ENCODE data around the gene RPH3AL.

Gene RPH3AL

GRCh38 chr17:351449-351738 is 1.2 kb downstream of the RPH3AL start:
- no peak for DNase-seq

- peak; percentile 76 for DNase-seq
Measured at GRCh38 chr17:350706-351448, 1.7 kb downstream of the RPH3AL start.

- DNase-seq, result peak; percentile 28
Measured at GRCh38 chr17:349666-350065, 2.9 kb downstream of the RPH3AL start.

- DNase-seq, result peak; percentile 52
Measured at GRCh38 chr17:348692-349425, 3.7 kb downstream of the RPH3AL start.

DNA sequence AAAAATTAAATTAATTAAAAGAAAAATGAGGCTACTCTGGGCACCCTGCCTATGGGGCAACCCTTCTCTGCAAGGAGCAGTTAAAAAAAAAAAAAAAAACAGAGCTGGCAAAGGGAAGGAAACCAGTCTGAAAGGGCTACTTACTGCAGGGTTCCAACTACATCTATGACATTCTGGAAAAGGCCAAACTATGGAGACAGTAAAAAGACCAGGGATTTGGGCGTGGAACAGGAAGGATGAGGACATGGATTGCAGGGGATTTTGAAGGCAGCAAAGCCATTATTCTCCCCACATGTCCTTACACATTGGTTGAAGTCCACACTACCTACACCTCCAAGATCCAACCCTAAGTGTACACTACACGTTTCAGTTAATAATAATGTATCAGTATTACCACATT is 4.6 kb downstream of the RPH3AL start:
- no peak for DNase-seq

DNA sequence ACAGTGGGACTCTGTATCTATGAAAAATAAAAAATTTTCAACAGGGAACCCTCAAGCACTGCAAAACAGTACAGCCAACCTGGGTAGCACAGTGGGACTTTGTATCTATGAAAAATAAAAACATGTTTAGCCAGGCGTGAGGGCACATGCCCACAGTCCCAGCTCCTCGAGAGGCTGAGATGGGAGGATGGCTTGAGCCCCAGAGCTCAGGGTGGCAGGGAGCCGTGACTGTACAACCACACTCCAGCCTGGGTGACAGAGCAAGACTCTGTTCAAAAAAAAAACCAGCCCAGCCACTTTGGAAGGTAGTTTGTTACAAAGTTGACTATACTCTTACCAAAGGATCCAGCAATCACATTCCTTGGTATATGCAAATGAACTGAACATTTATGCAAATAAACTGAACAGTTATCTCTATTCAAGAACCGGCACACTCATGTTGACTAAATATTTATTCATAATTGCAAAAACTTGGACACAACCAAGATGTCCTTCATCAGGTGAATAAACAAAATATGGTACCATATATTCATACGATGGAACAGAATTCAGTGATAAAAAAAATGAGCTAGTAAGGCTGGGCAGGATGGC is 5.2 kb downstream of the RPH3AL start:
- peak; percentile 49 for DNase-seq

DNA sequence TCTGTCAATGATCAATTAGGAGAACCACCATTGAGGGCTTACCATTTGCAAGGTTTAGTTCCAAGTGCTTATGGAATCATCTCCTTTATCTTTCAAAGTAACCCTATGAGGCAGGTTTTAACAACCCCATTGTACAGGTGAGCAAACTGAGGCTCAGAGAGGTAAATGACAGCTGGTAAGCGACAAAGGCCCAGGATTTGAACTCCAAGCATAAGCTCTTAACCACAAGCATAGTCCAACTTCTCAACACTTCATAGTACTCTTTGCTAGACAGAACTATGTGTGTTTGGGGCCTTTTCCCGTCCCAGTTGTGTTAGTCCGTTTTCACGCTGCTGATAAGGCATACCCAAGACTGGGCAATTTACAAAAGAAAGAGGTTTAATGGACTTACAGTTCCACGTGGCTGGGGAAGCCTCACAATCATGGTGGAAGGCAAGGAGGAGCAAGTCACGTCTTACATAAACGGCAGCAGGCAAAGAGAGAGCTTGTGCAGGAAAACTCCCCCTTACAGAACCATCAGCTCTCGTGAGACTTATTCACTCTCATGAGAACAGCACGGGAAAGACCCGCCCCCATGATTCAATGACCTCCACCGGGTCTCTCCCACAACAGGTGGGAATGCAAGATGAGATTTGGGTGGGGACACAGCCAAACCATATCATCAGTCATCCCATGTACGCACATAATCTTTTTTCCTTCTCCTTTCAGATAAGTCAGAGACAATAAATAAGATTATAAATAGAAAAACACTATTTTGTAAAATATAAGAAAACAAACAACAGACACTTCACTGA is 6.4 kb downstream of the RPH3AL start:
- DNase-seq, result no peak

DNA sequence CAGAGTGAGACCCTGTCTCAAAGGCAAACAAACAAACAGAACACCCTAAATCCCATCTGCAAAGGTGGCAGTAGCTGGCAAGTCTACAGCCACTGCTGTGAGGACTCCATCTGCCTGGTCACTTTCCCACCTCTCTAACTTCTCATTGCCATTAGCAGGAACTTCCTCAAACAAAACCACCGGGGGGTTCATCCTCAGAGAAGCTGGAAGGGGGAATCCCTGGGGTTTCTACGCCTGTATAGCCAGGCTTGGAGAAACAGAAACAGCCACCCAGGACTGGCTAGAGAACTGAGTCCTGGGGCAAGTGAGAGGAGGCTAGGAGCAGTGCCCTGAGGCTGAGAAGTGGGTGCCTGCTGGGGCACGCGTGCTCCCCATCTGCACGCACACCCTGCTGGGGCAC is 7.3 kb downstream of the RPH3AL start:
- DNase-seq, result no peak

DNA sequence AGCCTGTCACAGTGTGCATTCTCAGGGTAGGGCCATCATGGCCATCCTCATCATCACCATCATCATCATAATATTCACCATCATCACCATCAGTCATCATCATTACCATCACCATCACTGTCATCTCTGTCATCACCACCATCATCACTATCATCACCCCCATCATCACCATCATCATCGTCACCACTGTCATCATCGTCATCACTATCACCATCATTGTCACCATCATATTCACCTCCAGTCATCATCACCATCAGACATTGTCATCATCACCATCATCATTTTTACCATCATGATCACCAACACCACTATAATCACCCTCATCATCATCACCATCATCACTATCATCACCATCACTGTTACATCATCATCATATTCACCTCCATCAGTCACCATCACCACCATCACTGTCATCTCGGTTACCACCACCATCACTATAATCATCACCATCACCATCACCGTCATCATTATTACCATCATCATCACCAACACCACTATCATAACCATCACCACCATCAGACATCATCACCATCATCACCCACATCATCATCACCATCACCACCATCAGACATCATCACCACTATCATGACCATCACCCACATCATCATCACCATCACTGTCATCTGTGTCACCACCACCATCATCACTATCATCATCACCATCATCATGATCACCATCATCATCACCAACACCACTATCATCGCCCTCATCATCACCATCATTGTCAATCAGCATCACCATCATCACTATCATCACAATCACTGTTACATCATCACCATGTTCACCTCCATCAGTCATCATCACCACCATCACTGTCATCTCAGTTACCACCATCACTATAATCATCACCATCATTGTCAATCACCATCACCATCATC is 8.5 kb downstream of the RPH3AL start:
- no peak for DNase-seq

DNA sequence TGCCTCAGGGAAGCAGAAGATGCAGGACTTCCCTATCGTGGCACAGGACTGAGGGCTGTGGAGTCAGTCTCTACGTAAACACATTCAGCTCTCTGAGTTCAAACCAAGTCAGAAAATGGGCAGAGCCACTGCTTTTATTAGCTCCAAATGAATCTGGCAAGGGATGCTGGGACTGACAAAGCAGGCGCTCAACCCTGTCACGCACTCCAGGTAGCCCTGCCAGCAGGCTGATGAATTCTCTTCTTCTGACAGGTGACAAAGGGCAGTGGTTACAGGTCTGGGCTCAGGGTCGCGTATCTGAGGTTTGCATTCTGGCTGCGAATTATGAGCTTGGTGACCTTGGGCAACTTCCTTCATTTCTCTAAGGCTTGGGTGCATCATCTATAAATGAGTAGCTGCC is 9.4 kb downstream of the RPH3AL start:
- peak; percentile 54 for DNase-seq

GRCh38 chr17:340074-340473 is 12.5 kb downstream of the RPH3AL start:
- no peak for DNase-seq

GRCh38 chr17:339193-340061 is 13.2 kb downstream of the RPH3AL start:
- DNase-seq, result peak; percentile 44

DNA sequence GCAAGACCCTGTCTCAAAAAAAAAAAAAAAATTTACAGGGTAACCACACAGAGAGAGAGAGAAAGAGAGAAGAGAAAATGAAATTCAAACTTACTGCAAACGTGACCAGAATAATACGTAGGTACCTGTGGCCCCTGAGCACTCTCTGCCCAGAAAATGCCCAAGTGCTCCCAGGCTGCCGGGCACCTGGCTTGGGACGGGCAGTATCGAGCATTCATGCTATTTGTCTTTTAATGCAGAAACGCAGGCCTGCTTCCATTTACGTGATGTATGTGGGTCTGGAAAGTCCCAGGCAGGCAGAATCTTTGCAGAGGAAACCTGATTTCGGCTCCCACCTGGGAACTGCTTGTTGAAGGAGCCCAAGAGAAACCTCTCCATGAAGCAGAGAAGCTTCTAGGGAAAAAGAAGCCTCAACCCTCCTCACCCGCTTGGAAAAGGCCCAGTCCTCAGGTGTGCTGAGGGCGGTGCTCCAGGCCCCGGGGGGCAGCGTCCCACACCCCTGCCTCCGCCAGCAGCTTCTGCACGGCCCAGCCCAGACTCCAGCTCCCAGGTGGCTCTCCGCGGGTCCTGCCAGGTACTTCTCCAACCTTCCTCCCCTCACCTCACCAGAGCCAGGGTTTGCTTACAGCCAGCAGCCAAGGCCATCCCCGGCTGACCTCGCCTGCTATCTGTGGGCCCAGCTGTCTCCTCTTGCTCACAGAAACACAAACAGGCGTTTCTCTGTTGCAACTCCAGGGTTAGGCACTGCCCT is 14.0 kb downstream of the RPH3AL start:
- peak; percentile 52 for DNase-seq

GRCh38 chr17:337866-338265 is 14.7 kb downstream of the RPH3AL start:
- DNase-seq, result no peak

- DNase-seq, result peak; percentile 47
Measured at GRCh38 chr17:337453-337852, 15.2 kb downstream of the RPH3AL start.

DNA sequence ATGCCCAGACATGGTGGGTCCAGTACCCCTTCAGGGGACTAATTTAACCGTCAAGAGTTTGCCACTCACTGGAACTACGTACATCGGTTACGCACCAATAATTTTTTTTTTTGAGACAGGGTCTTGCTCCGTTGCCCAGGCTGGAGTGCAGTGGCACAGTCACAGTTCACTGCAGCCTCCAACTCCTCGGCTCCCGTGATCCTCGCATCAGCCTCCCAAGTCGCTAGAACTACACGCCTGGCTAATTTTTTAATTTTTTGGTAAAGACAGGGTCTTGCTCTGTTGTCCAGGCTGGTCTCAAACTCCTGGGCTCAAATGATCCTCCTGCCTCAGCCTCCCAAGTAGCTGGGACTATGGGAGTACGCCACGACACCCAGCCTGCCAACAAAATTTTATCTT is 15.6 kb downstream of the RPH3AL start:
- no peak for DNase-seq

DNA sequence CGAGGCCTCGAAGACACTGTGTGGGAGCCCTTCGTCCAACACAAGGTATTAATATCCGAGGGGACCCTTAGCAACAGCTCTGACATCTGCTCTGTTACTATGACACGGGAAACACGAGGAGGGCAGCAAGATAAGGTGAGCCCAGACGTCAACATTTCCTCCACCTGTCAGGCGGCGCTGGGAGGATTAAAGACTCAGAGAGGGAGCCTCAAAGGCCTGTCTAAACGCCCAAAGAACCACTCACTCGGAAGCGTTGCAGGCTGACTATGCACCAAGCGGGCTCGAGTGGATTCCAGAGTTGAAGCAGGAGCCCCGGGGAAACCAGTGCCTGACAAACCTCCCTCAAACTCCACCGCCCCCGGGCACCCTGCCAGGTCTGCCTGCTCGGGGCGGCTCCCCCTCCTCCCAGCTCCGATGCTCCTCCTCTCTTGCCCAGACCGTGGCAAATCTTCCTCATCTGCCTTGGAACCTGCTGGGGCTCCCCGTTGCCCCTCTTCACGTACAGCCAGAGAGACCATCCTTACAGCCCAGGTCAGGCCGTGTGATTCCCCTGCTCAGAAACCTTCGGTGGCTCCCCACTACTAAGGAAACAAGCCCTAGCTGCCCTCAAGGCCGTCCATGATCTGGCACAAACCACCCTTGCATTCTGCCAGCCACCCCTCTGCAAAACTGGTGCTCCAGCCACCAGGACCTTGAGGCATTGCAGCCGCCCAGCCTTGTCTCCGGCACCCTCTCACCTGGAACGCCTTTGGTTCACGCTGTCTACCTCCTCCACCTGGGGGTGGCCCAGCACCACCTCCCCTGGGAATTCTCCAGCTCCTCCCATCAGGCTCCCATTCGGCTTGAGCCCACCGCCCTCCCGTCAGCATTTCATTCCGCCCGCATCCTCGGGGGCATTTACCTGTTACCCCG is 16.2 kb downstream of the RPH3AL start:
- DNase-seq, result peak; percentile 58

- peak; percentile 68 for DNase-seq
Measured at GRCh38 chr17:335691-336090, 16.9 kb downstream of the RPH3AL start.

GRCh38 chr17:334974-335481 is 17.6 kb downstream of the RPH3AL start:
- DNase-seq, result peak; percentile 51
